Measurements from ENCODE around the gene LRMDA. TPM values are rescaled to one million over a fixed set of nuclear protein-coding genes. Genes with fewer than 3 reads are reported as not detected.

The LRMDA gene
- total RNA-seq, 1 donor from 2014 or later = 19.4 TPM

DNA sequence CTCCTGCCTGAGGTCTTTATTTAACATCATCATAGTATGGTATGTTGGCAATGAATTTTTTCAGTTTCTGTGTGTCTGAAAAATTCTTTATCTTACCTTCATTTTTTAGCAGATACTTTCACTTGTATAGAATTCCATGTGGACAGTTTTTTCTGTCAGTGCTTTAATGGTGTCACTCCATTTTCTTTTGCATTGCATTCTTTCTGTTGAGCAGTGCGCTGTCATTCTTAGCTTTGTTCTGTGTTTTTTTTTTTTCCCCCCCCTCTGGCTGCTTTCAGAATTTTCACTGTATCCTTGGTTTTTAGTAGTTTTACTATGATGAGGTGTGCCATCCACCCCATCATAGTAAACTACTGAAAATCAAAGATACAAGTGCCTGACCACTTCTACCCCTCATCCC lies 120.7 kb downstream of the LRMDA start:
- Mint-ChIP-seq H3K27ac (ENCODE audit: unreplicated experiment) (no peak overlapping the region), H3K36me3 (ENCODE audit: low read depth, unreplicated experiment) (peaks cover 7% of the 10 kb centered on the region), H3K4me1 (ENCODE audit: unreplicated experiment) (peaks cover 12% of the 10 kb centered on the region), H3K27me3 (ENCODE audit: unreplicated experiment) (peaks cover 1% of the 10 kb centered on the region), H3K9me3 (ENCODE audit: unreplicated experiment) (no peaks in the 10 kb centered on the region), H3K4me3 (ENCODE audit: unreplicated experiment) (no peak overlapping the region)
- TF ChIP-seq CTCF (IDR thresholded peaks at IDR 0.05; ENCODE audit: unreplicated experiment) = no peak
- no peak for DNase-seq (ENCODE audit: low spot score)

GRCh38 chr10:75553550-75553949 lies 122.1 kb downstream of the LRMDA start:
- Mint-ChIP-seq H3K4me3 (ENCODE audit: unreplicated experiment) (no peak overlapping the region), H3K9me3 (ENCODE audit: unreplicated experiment) (no peaks in the 10 kb centered on the region), H3K4me1 (ENCODE audit: unreplicated experiment) (peaks cover 1% of the 10 kb centered on the region), H3K27ac (ENCODE audit: unreplicated experiment) (no peak overlapping the region), H3K36me3 (ENCODE audit: low read depth, unreplicated experiment) (peaks cover 7% of the 10 kb centered on the region), H3K27me3 (ENCODE audit: unreplicated experiment) (peaks cover 1% of the 10 kb centered on the region)
- DNase-seq (ENCODE audit: low spot score) = no peak
- TF ChIP-seq CTCF (IDR thresholded peaks at IDR 0.05; ENCODE audit: unreplicated experiment) = no peak

GRCh38 chr10:75555323-75555722 lies 123.9 kb downstream of the LRMDA start:
- Mint-ChIP-seq H3K27me3 (ENCODE audit: unreplicated experiment) (peaks cover 1% of the 10 kb centered on the region), H3K36me3 (ENCODE audit: low read depth, unreplicated experiment) (peaks cover 7% of the 10 kb centered on the region), H3K9me3 (ENCODE audit: unreplicated experiment) (no peaks in the 10 kb centered on the region), H3K4me1 (ENCODE audit: unreplicated experiment) (no peaks in the 10 kb centered on the region), H3K27ac (ENCODE audit: unreplicated experiment) (no peak overlapping the region), H3K4me3 (ENCODE audit: unreplicated experiment) (no peak overlapping the region)
- no peak for TF ChIP-seq CTCF (IDR thresholded peaks at IDR 0.05; ENCODE audit: unreplicated experiment)
- no peak for DNase-seq (ENCODE audit: low spot score)

GRCh38 chr10:75556320-75556719 lies 124.9 kb downstream of the LRMDA start:
- no peaks in the 10 kb centered on the region for H3K4me1 Mint-ChIP-seq (ENCODE audit: unreplicated experiment)
- TF ChIP-seq CTCF (IDR thresholded peaks at IDR 0.05; ENCODE audit: unreplicated experiment) = no peak
- peaks cover 7% of the 10 kb centered on the region for H3K36me3 Mint-ChIP-seq (ENCODE audit: low read depth, unreplicated experiment)
- DNase-seq (ENCODE audit: low spot score) = no peak
- H3K27me3 Mint-ChIP-seq (ENCODE audit: unreplicated experiment) = peaks cover 1% of the 10 kb centered on the region
- no peak overlapping the region for H3K4me3 Mint-ChIP-seq (ENCODE audit: unreplicated experiment)
- no peaks in the 10 kb centered on the region for H3K9me3 Mint-ChIP-seq (ENCODE audit: unreplicated experiment)
- H3K27ac Mint-ChIP-seq (ENCODE audit: unreplicated experiment) = no peak overlapping the region

DNA sequence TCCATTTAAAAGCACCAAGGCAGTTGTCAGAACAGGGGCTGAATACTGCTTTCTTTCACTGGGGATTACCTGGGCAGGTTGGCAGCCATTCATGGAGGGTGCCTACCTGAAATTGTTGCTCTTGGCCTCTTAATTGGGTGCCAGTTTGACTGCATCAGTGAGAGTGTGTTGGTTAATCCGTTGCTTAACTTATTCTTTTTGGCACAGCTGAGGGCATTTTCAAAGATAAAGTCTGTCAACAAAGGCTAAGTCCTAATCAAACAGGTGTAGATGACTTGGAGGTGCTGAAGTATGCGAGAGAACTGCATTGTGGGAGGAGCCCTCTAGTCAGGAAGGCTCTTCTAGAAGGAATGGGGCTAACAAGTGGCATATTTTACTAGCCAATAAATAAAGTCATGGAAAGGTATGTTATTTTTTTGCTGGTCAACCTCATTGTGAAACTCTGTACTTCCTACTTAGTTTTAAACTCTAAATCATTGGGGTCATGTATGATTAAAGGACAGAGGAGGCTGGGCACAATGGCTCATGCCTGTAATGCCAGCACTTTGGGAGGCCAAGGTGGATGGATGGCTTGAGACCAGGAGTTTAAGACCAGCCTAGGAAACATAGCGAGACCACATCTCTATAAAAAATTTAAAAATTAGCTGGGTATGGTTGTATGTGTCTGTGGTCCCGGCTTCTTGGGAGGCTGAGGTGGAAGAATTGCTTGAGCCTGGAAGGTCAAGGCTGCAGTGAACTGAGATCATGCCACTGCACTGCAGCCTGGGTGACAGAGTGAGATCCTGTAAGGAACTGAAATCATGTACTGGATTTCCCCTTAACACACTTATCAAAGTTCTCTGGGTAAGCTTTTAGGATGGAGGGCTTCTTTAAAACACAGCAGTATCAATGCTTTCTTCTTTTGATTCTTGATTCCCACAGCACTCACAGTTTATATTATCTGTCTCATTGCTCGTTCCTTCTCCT lies 134.1 kb downstream of the LRMDA start:
- no peak overlapping the region for H3K4me3 Mint-ChIP-seq (ENCODE audit: unreplicated experiment)
- H3K4me1 Mint-ChIP-seq (ENCODE audit: unreplicated experiment) = no peaks in the 10 kb centered on the region
- no peak for DNase-seq (ENCODE audit: low spot score)
- no peaks in the 10 kb centered on the region for H3K27me3 Mint-ChIP-seq (ENCODE audit: unreplicated experiment)
- no peak overlapping the region for H3K27ac Mint-ChIP-seq (ENCODE audit: unreplicated experiment)
- peaks cover 17% of the 10 kb centered on the region for H3K9me3 Mint-ChIP-seq (ENCODE audit: unreplicated experiment)
- peaks cover 24% of the 10 kb centered on the region for H3K36me3 Mint-ChIP-seq (ENCODE audit: low read depth, unreplicated experiment)
- no peak for TF ChIP-seq CTCF (IDR thresholded peaks at IDR 0.05; ENCODE audit: unreplicated experiment)
